Smooth muscle cell (in vitro differentiated cells): ENCODE results near the gene HIPK3. TPM values are rescaled to one million over a fixed set of nuclear protein-coding genes. Genes with fewer than 3 reads are reported as not detected.

Experiments used
- DNase-seq: peaks from one replicate; lab custom pipeline; 2025; ENCODE audit not compliant: unreplicated experiment; lab: John Stamatoyannopoulos, UW
- H2AFZ ChIP-seq: fragments of 200-600 bp; sonication (generic); 2 replicates; pipeline ENCODE4 v1.6.0; 2016; ENCODE audit warnings: antibody characterized with exemption, low read depth, mild to moderate bottlenecking
- H3F3A ChIP-seq: fragments of 200-600 bp; sonication (generic); 2 replicates; pipeline ENCODE4 v1.6.0; 2017; ENCODE audit warnings: antibody characterized with exemption, low read depth
- H3K27ac ChIP-seq: fragments of 200-600 bp; sonication (generic); 2 replicates; pipeline ENCODE4 v1.5.1; 2016; ENCODE audit warnings: low read depth, mild to moderate bottlenecking
- H3K27me3 ChIP-seq: fragments of 200-600 bp; sonication (generic); 2 replicates; pipeline ENCODE4 v1.6.1; 2016; ENCODE audit warnings: low read depth, mild to moderate bottlenecking
- H3K36me3 ChIP-seq: fragments of 200-600 bp; sonication (generic); 2 replicates; pipeline ENCODE4 v1.5.1; 2016; ENCODE audit warnings: low read depth
- H3K4me1 ChIP-seq: fragments of 200-600 bp; sonication (generic); 2 replicates; pipeline ENCODE4 v1.5.1; 2016; ENCODE audit warnings: low read depth
- H3K4me2 ChIP-seq: fragments of 200-600 bp; sonication (generic); 2 replicates; pipeline ENCODE4 v1.6.0; 2016; ENCODE audit warnings: mild to moderate bottlenecking
- H3K4me3 ChIP-seq: fragments of 200-600 bp; sonication (generic); 2 replicates; pipeline ENCODE4 v1.5.1; 2016; ENCODE audit warnings: mild to moderate bottlenecking
- H3K79me2 ChIP-seq: fragments of 200-600 bp; sonication (generic); 2 replicates; pipeline ENCODE4 v1.6.0; 2016; ENCODE audit warnings: low read depth, mild to moderate bottlenecking
- H3K9ac ChIP-seq: fragments of 200-600 bp; sonication (generic); 2 replicates; pipeline ENCODE4 v1.6.0; 2016; ENCODE audit warnings: low read depth
- H3K9me3 ChIP-seq: fragments of 200-600 bp; sonication (generic); replicated peaks from 2 replicates; pipeline ENCODE4 v1.5.1; 2016; ENCODE audit warnings: low read depth
- H4K20me1 ChIP-seq: fragments of 200-600 bp; sonication (generic); 2 replicates; pipeline ENCODE4 v1.6.0; 2016; ENCODE audit warnings: low read depth
- CTCF ChIP-seq: fragments of 200-600 bp; sonication (generic); IDR thresholded peaks from 2 replicates; pipeline ENCODE4 v1.5.1; 2017; ENCODE audit warnings: borderline replicate concordance, mild to moderate bottlenecking, antibody characterized with exemption; ENCODE audit not compliant: insufficient read depth, poor library complexity, severe bottlenecking
- WGBS: methylation state at CpG from one replicate; pipeline ENCODE4 v1.1.7; 2016; ENCODE audit warnings: low lambda C conversion rate; 5-methylcytosine and 5-hydroxymethylcytosine counted together
- polyA plus RNA-seq: library from polyadenylated mRNA; unstranded; fragments of >200 nt; fragmentation: Nextera tagmentation; extraction: Ambion mirVana; gene quantifications from 2 replicates; pipeline ENCODE4 v1.2.1, GENCODE V29; 2016
- total RNA-seq: library from RNA; depleted of rRNA; stranded (reverse); fragments of >200 nt; gene quantifications from 2 replicates; pipeline ENCODE4 v1.2.3, GENCODE V29; 2014

HIPK3 gene
- total and polyA plus RNA-seq, 2 experiments from 2014 or later: 15.3 to 80.0 TPM

DNA sequence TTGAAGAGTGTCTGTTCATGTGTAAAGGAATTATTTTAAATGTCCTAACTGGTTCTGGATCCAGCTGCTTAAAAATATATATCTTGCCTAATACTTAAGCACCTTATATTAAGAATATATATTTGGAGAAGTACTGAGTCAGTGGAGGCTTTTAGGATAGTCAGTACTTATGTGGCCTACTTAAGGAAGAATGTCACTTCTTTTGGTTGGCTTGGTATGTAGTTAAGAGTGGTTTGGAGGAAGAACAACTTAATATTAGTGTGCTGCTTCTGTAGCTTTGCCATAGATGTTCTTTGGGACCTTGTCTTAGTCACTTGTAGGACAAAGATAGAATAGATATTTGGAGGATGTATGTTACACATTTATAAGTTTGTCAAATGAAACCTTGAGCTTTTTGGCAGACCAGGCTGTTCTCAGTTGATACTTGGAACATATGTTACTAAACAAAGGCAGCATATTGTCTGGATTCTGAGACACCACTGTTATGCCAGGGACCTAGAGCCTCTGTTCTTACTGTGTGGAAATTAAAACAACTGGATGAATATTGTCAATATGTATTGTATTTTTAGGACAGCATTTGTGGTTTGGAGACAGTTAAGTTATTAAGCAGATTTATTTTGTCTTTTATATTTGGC is 4.9 kb downstream of the HIPK3 start:
- Histone ChIP-seq H3K9me3 (no peaks in the 10 kb centered on the region), H3K27me3 (no peaks in the 10 kb centered on the region), H3K4me1 (peaks cover 27% of the 10 kb centered on the region), H3K27ac (peak overlapping the region; percentile 43), H2AFZ (no peak overlapping the region), H3F3A (peaks cover 7% of the 10 kb centered on the region), H3K4me3 (no peak overlapping the region), H3K36me3 (no peaks in the 10 kb centered on the region), H4K20me1 (peaks cover 86% of the 10 kb centered on the region), H3K4me2 (peak overlapping the region; percentile 68), H3K9ac (no peak overlapping the region), H3K79me2 (peaks cover 87% of the 10 kb centered on the region)
- no peak for DNase-seq
- TF ChIP-seq CTCF: no peak

- no peak overlapping the region for H3K4me3 ChIP-seq
- H3K27me3 ChIP-seq: no peaks in the 10 kb centered on the region
- H3K36me3 ChIP-seq: no peaks in the 10 kb centered on the region
- no peak for TF ChIP-seq CTCF
- H4K20me1 ChIP-seq: peaks cover 99% of the 10 kb centered on the region
- no peak overlapping the region for H2AFZ ChIP-seq
- H3F3A ChIP-seq: peaks cover 7% of the 10 kb centered on the region
- H3K4me1 ChIP-seq: peaks cover 27% of the 10 kb centered on the region
- no peaks in the 10 kb centered on the region for H3K9me3 ChIP-seq
- DNase-seq: no peak
- 74% methylated on average over 2 of the region's 2 CpGs for WGBS
- H3K9ac ChIP-seq: no peak overlapping the region
- peak overlapping the region; percentile 68 for H3K4me2 ChIP-seq
- H3K27ac ChIP-seq: peak overlapping the region; percentile 17
- peaks cover 100% of the 10 kb centered on the region for H3K79me2 ChIP-seq
These were observed 6.4 kb downstream of the HIPK3 start for GRCh38 chr11:33263549-33263948.

- Histone ChIP-seq H3K79me2 (peaks cover 100% of the 10 kb centered on the region), H2AFZ (no peak overlapping the region), H3K4me2 (no peak overlapping the region), H3K9me3 (no peaks in the 10 kb centered on the region), H3K9ac (no peak overlapping the region), H4K20me1 (peaks cover 99% of the 10 kb centered on the region), H3K36me3 (no peaks in the 10 kb centered on the region), H3K4me1 (peaks cover 20% of the 10 kb centered on the region), H3F3A (peaks cover 12% of the 10 kb centered on the region), H3K27ac (no peak overlapping the region), H3K27me3 (no peaks in the 10 kb centered on the region), H3K4me3 (no peak overlapping the region)
- DNase-seq: no peak
- no peak for TF ChIP-seq CTCF
These were observed 7.7 kb downstream of the HIPK3 start for GRCh38 chr11:33264926-33265325.
